GM13976 (cell line): ENCODE data around the gene ENC1.

Source experiments
- DNase-seq: peaks from one replicate; pipeline ENCODE4 v3.0.0; 2012; ENCODE audit warnings: low spot score
- CTCF ChIP-seq: IDR thresholded peaks from 2 replicates; pipeline ENCODE4 v1.5.1; 2012; ENCODE audit warnings: borderline replicate concordance, mild to moderate bottlenecking; ENCODE audit not compliant: insufficient read depth; ENCODE audit errors: extremely low read depth, missing control alignments, control extremely low read depth
- in situ Hi-C: fragments of 300-500 bp; cut with MboI; formaldehyde crosslinking; loops from one replicate; pipeline ENCODE4 v1.12.0; 2022; ENCODE audit warnings: low sequenced_read_pairs, mixed read lengths, inconsistent platforms; ENCODE audit not compliant: unreplicated experiment

ENC1 gene

GRCh38 chr5:74579215-74579614, 61.3 kb downstream of the ENC1 start:
- TF ChIP-seq CTCF = no peak
- DNase-seq = peak; percentile 45
- in situ Hi-C loops = no loop called here

- DNase-seq = peak; percentile 55
- in situ Hi-C loops = no loop called here
- TF ChIP-seq CTCF = no peak
These were observed 62.0 kb downstream of the ENC1 start for GRCh38 chr5:74578356-74579044.
